Lower leg skin (tissue), 3 donors: ENCODE data around the gene INHBB.

ENCODE experiments used
- CTCF ChIP-seq, 3 donors: fragments of 450-650 bp; IDR thresholded peaks; one replicate each; pipeline ENCODE4 v1.5.1; 2016; ENCODE audit warnings: antibody characterized with exemption in 3 of 3, mild to moderate bottlenecking in 3 of 3, moderate library complexity in 2 of 3
- POLR2A ChIP-seq, 2 donors: fragments of 450-650 bp; IDR thresholded peaks; one replicate each; pipeline ENCODE4 v1.6.1; 2016 to 2017; ENCODE audit warnings: antibody characterized with exemption in 2 of 2, mild to moderate bottlenecking in 1 of 2, moderate library complexity in 1 of 2

- TF ChIP-seq POLR2A (IDR thresholded peaks at IDR 0.05): no peak
- no peak for TF ChIP-seq CTCF (IDR thresholded peaks at IDR 0.05)
These were observed 11.9 kb upstream of the INHBB start for GRCh38 chr2:120334068-120334467.
